ENCODE data around the gene GPATCH2.
"Not testable (repeated sequence)": the region's sequence is repeated elsewhere in the genome, so short reads cannot be mapped to it uniquely, and the experiment has no call there.

GPATCH2 gene

DNA sequence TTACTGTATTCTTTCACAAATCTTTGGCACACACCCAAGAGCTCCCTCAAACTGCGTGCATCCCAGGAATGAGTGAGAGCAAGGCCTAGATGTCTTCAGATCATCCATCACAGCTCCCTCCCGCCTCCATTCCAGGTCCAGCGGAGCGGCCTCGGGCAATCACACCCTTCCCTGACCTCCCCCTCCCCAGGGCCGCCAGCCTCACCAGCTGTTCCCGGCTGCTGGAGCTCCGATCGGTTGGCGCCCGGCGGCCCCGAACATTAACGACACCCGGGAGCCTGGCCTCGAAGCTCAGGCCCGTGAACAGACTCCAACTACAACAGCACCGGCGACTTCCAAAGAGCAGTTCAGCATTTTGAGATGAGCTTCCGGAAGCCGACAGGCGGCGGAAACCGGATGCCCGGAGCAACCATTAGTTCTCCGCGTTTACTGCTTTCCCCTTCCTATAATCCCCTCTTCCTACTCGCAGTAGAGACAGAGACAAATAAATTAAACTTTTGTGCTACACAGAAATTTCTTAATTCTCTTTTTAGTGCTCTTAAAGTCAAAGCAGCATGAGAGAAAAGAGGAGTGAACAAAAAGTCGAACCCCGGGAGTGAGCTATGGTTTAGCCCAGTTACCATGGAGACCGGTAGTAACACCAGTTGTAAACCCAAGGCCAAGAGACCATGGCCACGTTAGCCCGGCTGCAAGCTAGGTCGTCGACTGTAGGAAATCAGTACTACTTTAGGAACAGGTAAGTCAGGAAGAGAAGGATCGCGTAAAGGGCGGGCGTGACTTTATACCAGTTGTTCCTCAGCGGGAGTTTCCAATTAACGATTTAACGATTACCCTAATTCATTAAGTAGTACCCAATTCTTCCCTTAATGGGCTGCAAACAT is at the start of gene GPATCH2, which contains the start of gene SPATA17:
Gene GPATCH2 (minus strand): TSS at position 380 of the 881 bp plus-strand sequence. CDS start 119 bp downstream, at position 261.
Gene SPATA17 (plus strand): TSS at position 634 of the 881 bp plus-strand sequence. CDS start 35 bp downstream, at position 669.
- DNase-seq (ENCODE audit: low read depth) = peak; percentile 41

DNA sequence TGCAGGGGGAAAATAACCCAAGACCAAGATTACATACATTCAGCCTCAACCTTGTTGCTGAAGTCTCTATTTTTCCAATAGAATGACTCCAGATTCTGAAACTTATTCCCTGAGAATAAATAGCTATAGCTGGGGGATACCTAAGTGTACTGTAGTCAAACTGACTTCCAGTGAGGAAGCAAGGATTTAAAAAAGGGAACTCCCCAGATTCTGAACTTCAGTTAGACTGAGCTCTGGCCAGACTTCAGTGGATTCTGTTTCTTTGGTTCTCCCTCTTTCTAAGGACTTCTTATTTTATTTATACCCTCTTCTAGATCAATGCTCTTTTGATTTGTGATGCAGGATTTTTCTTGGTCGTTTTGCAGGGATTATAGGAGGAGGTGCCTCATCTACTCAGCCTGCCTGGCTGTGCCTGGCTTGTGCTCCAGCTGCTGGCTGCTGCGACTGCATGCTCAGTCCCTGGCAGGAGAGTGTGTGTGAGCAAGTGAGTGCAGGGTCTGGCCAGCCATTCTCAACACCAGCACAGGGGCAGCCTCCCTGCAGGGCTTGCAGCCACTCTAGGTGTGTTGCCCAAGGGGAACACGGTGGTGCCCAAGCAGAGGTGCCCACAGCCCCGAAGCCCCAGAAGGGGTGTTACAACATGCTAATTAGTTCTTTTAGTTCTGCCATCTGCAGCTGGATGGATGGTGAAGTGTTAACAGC is 43.3 kb upstream of the GPATCH2 start:
- DNase-seq (ENCODE audit: low read depth) = no peak

DNA sequence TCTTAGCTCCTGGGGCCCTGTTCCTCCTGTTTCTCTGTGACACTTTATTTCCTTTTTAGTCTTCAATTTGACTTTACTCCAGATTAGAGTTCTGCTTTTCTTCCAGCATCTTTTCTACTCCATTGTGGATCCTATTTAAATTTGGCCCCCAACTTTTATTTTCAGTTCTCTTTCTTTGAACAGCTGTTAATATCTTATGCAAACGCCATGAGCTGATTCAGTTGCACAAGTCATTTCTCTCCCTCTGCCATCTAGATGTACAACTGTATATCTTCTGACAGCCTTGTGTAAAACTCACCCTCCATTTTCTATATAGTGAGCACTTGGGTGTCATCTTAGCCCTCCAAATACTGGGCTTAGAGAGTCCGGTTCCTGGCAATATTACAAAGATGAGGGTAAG is 42.5 kb upstream of the GPATCH2 start:
- no peak for DNase-seq (ENCODE audit: low read depth)

DNA sequence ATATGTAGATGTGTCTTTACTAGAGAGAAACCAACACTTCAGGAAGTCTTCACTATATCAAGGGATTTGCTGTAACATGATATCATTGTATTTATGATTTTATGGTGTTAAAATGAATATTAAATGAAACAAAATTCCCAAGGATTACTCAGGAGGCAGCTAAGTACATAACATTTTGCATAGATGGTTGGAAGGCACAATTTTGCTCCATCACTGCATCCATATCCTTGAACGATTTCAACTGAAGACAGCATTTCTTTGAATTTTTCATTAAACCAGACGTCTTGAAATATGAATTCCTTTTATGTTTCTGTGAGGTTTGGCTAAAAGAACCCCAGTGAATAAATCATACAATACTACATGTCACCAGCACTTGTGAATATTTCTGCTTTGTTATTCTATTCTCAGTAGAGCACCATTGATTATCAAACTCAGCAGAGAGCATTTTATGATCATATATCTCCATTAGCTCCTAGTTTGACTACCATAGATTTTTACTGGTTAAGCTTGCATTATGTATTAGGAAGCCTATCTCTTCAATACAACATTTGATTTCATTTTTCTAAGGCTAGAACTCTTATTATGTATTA is 37.6 kb upstream of the GPATCH2 start:
- DNase-seq (ENCODE audit: low read depth) = no peak

DNA sequence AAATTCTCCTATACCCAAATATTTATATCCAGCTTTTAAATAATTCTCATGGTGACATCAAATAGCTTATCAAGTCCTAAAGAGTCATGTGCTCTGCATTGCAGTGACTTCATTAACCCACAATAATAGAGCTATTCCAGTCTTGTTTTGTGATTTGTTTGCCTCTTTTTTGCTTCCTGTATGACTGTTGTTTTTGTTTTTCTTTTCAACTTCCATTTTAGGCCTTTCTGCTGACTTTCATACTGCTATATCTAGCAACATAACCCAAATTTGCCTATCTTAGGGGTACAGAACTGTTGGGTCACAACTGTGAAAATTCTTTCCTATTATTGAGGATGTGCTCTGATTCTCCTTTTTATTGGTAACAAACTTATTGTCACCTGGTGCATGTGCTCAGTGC is 30.5 kb upstream of the GPATCH2 start:
- no peak for DNase-seq (ENCODE audit: low read depth)

DNA sequence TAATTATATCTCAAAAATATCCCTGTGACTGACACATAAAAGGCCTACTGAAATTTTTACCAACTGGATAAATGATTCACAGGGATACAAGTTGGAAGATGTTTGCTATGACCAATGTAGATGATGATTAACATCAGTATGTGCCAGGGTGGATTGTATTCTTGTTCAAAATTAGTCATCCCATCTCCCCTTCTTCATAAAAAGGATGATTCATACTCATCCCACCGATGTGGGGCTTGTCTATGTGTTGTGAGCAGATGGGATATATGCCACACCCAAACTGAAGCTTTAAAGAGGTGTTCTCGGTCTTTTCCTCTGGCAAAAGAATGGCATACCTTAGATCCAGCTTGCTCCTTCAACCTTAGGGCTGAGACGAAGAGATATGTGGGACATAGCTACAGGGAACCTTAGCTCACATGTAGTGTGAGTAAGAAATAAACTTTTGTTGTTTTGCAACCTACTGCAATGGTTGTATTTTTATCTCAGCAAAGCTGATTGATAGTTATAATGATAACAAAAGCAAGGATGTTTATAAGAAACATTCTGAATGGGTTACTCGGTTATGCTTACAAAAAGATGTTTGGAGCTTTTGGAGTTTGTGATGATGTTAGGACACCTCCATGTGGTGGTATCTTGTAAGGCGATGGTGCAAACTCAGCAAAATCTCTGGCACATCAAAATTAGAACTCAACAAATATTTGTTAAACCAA is 29.6 kb upstream of the GPATCH2 start:
- no peak for DNase-seq (ENCODE audit: low read depth)

DNA sequence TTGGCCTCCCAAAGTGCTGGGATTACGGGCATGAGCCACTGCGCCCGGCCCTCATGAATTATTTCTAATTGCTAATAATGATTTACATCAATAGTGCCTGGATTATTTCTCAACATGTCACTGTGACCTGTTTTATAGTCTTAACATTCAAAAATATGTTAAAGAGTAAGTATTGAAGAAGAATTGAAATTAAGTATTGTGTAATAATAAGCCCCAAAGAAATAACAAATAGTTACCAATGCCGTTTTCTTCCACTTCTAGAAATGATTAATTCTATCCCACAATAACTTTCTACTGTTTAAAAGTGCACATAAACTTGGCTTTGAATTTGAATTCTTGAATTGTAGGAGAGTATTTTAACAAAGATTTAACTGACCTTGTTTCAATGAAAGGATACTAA is 19.8 kb upstream of the GPATCH2 start:
- DNase-seq (ENCODE audit: low read depth) = no peak

DNA sequence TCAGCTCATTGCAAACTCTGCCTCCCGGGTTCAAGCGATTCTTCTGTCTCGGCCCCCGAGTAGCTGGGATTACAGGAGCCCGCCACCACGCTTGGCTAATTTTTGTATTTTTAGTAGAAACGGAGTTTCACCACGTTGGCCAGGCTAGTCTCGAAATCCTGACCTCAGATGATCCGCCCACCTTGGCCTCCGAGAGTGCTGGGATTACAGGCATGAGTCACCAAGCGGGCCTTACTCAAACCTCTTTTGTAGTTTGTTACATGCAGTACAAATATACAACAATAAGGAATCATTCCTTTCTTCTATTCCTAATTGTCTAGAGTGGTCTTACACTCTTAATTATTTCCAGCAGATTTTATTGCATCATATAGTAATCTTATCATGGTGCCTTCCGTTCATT is 16.9 kb upstream of the GPATCH2 start:
- DNase-seq (ENCODE audit: low read depth) = no peak

DNA sequence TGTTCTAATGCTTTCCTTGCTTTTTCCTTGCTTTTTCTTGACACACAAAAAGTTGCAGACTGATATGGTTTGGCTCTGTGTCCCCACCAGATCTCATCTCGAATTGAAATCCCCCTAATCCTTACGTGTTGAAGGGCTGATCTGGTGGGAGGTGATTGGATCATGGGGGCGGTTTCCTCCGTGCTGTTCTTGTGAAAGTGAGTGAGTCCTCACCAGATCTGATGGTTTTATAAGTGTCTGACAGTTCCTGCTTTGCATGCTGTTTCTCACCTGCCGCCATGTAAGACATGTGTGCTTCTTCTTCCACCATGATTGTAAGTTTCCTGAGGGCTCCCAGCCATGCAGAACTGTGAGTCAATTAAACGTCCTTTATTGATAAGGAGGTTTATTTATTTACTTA is 11.6 kb upstream of the GPATCH2 start:
- DNase-seq (ENCODE audit: low read depth) = no peak

DNA sequence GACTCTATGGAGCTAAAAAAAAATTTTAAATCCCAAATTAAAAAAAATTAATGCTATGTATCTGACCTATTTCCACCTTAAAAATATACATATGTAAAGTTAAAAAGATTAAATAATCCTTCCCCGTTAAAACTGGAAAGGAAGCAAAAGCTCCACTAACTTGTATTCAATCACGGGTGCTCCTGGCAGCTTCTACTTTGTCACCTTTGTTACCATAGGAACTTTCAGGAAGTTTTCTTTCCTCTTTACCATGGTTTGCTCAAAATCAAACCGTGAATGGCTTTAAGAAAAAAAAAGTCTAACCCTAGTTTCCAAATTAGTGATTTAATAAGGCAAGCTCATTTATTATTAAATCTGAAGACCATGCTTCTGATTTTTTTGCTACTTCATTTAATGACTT is 3.5 kb downstream of the GPATCH2 start:
- no peak for DNase-seq (ENCODE audit: low read depth)

DNA sequence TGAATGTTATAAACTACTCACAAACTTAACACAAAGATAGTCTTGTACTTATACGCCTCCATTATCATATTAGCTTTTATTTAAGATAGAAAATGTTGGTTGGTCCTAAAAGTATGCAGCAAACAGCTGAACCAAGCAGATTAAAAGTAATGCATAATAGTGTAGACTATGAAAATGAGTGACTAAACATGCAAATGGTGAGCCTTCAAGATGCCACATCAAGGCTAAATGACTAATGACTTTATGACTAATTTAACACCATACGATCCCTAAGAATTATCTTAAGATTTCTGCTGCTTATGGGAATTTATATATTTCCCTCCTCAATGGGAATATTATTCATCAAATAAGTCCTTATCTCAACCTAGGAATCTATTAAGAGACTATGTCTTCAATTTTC is 4.6 kb downstream of the GPATCH2 start:
- no peak for DNase-seq (ENCODE audit: low read depth)

DNA sequence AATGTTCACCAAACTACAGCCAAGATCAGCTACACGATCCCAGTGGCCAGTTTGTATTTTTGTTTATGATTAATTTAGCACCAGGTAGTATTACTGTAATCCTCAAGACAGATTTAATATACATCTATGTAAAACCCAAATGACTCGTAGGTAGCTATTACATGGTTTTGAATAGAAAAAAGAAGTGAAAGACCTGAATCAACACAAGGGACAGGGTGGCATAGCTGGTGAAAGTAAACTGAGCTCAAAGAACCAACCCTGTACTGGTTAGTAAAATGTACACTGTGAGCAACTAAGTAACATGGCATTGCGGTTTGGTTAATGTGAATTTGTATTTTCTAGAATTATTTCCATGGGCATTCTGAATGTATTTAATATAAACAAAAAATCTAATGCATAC is 8.8 kb downstream of the GPATCH2 start:
- DNase-seq (ENCODE audit: low read depth) = no peak

DNA sequence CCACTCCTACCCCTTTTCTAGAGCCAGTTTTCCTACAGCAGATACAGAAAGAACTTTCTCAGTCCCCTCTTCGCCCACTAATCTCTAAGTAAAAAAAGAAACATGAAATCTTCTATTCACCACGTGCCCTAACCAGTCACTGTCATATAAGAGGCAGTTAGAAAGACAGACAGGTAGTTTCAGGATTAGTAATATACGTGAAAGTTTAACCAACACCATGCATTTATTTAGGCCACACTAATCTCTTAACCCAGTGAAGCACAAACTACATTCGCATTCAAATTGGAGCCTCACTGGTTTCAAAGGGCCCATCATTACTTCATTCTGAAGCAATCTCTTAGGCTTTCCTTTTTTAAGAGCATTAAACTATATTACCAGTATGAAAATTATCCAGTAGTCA is 10.1 kb downstream of the GPATCH2 start:
- DNase-seq (ENCODE audit: low read depth) = no peak

DNA sequence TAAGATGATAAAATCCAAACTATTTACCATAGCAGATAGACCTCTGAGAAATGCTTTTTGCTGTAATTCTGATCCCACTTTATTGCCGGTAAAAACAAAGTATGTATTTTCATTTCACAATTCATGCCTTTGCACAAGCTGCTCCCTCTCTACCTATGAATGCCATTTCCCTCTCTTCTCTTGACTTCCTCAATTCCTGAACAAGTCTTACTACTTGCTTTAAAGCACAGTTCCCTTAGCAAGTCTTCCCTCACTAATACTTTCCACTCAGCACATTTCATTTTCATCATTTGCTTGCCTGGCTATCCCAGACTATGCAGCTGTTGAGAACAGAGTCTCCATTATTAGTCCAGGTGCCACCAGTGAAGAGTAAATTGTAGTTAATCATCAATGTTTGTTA is 13.8 kb downstream of the GPATCH2 start:
- DNase-seq (ENCODE audit: low read depth) = no peak

DNA sequence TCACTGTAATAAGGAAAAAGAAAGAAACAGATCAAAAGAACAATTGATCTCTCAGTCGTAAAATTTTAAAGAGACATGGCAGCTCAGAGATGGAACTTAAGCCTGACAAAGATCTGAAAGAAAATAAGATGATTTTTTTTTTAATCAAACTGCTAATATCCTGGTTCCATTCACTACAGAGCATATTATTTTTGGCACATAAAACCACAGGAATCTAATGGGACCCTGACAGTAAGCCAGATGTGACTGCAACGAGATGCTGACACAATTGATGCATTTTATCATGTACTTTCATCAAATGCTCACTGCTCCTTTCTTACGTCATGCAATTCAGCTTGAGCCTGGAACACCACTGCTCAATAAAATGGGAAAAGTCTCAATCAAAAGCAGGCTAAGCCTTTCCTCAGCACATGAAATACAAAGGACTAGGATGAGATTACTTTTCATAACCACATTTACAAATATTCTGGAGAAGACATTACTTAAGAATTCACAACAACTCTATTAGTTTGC is 16.6 kb downstream of the GPATCH2 start:
- DNase-seq (ENCODE audit: low read depth) = no peak

DNA sequence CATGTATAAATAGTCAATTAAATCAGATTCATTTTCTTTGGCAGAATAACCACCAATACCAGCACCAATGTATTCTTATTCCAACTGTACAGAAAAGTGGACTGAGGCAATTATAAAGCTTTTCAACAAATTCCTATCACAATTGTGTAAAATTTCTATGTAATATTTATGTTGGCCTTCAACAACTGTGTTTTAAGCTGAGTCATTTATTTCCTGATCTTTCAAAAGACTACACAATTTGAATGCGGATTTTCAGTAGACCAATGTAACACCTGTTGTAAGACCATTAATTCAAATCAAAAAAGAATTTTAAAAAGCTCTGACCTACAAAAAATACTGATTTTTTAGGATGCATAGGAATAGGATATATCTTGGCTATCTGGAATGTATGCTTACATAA is 25.5 kb downstream of the GPATCH2 start:
- no peak for DNase-seq (ENCODE audit: low read depth)

DNA sequence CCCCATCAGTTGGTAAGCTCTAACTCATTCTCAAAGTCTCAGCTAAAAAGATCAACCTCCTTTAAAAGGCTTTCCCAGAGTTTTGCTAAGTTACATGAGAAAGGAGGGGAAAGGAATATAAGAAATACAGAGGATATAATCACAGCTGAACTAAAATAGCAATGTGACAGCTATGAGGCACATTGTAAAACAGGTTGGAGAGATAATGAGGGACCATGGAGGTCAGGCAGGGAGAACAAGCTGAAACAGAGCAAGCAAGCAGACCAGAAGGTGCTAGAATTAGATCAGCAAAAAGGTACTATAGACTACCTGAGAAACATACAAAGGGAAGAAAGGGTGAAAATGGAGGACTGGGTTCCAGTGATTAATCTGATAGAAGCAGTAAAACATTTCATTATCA is 28.5 kb downstream of the GPATCH2 start:
- DNase-seq (ENCODE audit: low read depth) = no peak

DNA sequence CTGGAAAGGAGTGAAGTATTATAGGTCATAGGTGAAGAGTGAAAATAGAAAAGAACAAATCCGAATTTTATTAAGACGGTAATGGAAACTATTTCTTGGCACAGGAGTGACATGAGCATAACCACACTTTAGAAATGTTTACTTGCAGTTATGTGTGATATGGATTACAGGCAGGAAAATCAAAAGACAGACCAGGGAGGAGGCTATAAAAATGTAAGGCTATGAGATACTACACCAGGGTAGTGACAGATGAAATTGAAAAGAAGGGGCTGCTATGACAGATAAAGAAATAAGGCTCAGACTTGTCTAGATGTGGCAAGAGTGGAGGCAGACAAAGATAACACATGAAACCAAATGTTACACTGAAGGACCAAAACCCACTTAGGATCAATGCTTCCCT is 31.7 kb downstream of the GPATCH2 start:
- no peak for DNase-seq (ENCODE audit: low read depth)

DNA sequence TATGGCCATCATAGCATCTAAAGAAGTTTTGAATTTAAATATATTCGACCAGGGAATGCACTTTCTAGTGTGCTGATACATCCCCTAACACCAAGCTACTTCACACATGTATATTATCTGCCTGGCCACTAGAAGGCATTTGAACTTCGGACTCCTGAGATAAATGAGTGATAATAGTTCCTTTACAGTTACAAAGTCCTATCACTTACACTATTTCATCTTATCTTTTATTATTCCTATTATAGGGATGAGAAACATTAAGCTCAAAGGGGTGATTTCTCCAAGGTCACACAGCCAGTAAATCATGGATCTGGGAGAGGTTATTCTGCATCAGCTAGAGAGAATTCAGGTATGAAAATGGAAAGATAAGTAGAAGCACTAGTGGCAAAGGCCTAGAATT is 40.3 kb downstream of the GPATCH2 start:
- DNase-seq (ENCODE audit: low read depth) = no peak

DNA sequence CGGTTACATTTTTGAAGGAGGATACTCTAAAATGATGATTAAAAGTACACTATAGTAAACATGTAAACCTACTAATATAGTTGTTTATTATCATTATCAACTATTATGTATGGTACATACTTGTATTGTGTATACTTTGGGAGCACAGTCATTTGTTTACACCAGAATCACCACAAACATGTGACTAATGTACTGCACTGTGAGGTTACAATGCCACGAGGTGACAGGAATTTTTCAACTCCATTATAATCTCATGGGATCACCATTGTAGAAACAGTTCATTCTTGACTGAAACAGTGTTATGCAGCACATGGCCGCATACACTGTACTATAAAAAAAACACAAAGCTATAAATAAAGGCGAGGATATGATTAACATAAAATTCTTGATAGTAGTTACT is 44.3 kb downstream of the GPATCH2 start:
- DNase-seq (ENCODE audit: low read depth) = no peak

DNA sequence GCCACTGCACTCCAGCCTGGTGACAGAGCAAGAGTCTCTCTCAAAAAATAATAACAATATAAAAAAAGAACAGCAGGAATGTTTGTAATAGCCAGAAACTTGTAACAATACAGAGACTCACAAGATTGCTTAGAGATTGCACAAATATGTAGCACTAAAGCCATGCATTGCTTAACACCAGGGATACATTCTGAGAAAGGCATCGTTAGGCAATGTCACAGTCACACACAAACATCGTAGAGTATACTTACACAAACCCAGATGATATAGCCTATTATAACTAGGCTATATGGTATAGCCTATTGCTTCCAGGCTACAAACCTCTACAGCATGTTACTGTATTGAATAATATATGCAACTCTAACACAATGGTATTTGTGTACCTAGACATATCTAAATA is 45.3 kb downstream of the GPATCH2 start:
- DNase-seq (ENCODE audit: low read depth) = no peak

DNA sequence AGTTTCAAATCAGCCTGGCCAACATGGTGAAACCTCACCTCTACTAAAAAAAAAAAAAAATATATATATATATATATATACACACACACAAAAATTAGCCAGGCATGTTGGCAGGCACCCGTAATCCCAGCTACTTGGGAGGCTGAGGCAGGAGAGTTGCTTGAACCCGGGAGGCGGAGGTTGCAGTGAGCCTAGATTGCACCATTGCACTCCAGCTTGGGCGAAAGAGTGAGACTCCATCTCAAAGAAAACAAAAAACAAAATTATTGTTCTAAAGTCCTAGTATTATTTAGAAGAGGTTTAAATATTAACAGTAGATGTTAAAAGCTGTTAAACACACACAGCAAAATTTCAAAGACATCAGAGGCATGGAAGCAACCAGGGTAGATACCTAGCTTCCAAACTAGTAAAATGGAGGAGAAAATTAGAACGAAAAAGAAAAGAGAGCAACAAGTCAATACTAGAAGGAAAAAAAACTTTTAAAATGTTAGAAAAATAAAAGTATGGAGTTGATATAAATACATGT is 46.5 kb downstream of the GPATCH2 start:
- not testable (repeated sequence) for DNase-seq (ENCODE audit: low read depth)
